HCT116 (cell line): ENCODE results near the gene PRR14L. TPM values are rescaled to one million over a fixed set of nuclear protein-coding genes. Genes with fewer than 3 reads are reported as not detected.
A peak's percentile ranks its signal among the peaks of the same experiment; 100 is the strongest.

Experiments used
- ATAC-seq: fragments of 200-7000 bp; cut with Tn5 transposase; 2 replicates; pipeline ENCODE4 v1.9.1; 2020; ENCODE audit warnings: mild to moderate bottlenecking, moderate library complexity
- BruUV-seq: library from RNA; stranded (reverse); fragments of 400-500 nt; replicated peaks from 2 replicates; lab custom pipeline; 2021; lab: Mats Ljungman, UMichigan
- CTCF ChIA-PET: fragments of 300-600 bp; sonication (Branson Sonifier 250); formaldehyde crosslinking; loops from one replicate; lab custom pipeline; 2021; ENCODE audit warnings: antibody characterized with exemption; lab: Charles Lee
- POLR2A ChIA-PET: fragments of 300-600, 350-600 bp; sonication (Branson Sonifier 250); formaldehyde crosslinking; loops from one replicate; lab custom pipeline; 2021; ENCODE audit warnings: antibody characterized with exemption; lab: Charles Lee
- RAD21 ChIA-PET, 2 experiments: fragments of 300-600 bp; sonication (Branson Sonifier 250); formaldehyde crosslinking; loops; one replicate each; lab custom pipeline; 2023; ENCODE audit warnings: low total read pairs in 2 of 2; ENCODE audit not compliant: uncharacterized antibody in 2 of 2, unreplicated experiment in 2 of 2, low non-redundant PET in 1 of 2; lab: Charles Lee
- DNase-seq: peaks from one replicate; pipeline ENCODE4 v3.0.0-alpha.2; 2010; ENCODE audit warnings: low read depth, low spot score
- H2AFZ ChIP-seq: fragments of 200-600 bp; shearing (Covaris generic), sonication (generic); 2 replicates; pipeline ENCODE4 v1.6.1; 2017; ENCODE audit warnings: low read depth, mixed run types, mixed read lengths, antibody characterized with exemption, low read length; ENCODE audit not compliant: poor library complexity, severe bottlenecking
- H3K27ac ChIP-seq: 2 replicates; pipeline ENCODE4 v1.5.1; 2012; ENCODE audit warnings: low read depth, low read length
- H3K27me3 ChIP-seq: fragments of 200-600 bp; sonication (generic); 2 replicates; pipeline ENCODE4 v1.6.1; 2016; ENCODE audit warnings: mixed run types, low read length, mixed read lengths; ENCODE audit not compliant: insufficient read depth
- H3K36me3 ChIP-seq, 2 experiments: fragments of 200-500 bp in 1 of 2; fragments of 200-600 bp in 1 of 2; sonication (Bioruptor generic) in 1 of 2; sonication (generic) in 1 of 2; 2 replicates each; pipeline versions ENCODE4 v1.5.1 to v1.6.1; 2014 to 2016; ENCODE audit warnings: low read length in 2 of 2, inconsistent platforms in 1 of 2, mixed read lengths in 1 of 2, mixed run types in 1 of 2; ENCODE audit not compliant: insufficient read depth in 2 of 2, control insufficient read depth in 1 of 2
- H3K4me1 ChIP-seq, 2 experiments: fragments of 200-600 bp in 1 of 2; sonication (generic) in 1 of 2; 2 replicates each; pipeline versions ENCODE4 v1.5.1 to v1.6.1; 2012 to 2017; ENCODE audit warnings: low read length in 2 of 2, inconsistent platforms in 1 of 2, mild to moderate bottlenecking in 1 of 2, mixed read lengths in 1 of 2, mixed run types in 1 of 2, moderate library complexity in 1 of 2; ENCODE audit not compliant: insufficient read depth in 2 of 2, control insufficient read depth in 1 of 2
- H3K4me2 ChIP-seq: fragments of 200-600 bp; sonication (generic); 2 replicates; pipeline ENCODE4 v1.6.1; 2017; ENCODE audit warnings: mixed run types, low read length, mixed read lengths
- H3K4me3 ChIP-seq, 2 experiments: fragments of 200-600 bp in 1 of 2; sonication (generic) in 1 of 2; replicated peaks in 1 of 2; 2 replicates each; pipeline ENCODE4 v1.5.1; 2011 to 2016; ENCODE audit warnings: low read length in 2 of 2, control low read depth in 1 of 2, low read depth in 1 of 2, mild to moderate bottlenecking in 1 of 2, mixed read lengths in 1 of 2, mixed run types in 1 of 2
- H3K79me2 ChIP-seq: fragments of 200-600 bp; sonication (generic); 2 replicates; pipeline ENCODE4 v1.6.1; 2017; ENCODE audit warnings: mild to moderate bottlenecking, mixed run types, low read length, moderate library complexity, mixed read lengths; ENCODE audit not compliant: insufficient read depth
- H3K9ac ChIP-seq: fragments of 200-600 bp; sonication (generic); 2 replicates; pipeline ENCODE4 v1.6.1; 2016; ENCODE audit warnings: low read length, mixed read lengths
- H3K9me2 ChIP-seq: fragments of 200-600 bp; sonication (generic), shearing (Covaris generic); 2 replicates; pipeline ENCODE4 v1.6.1; 2017; ENCODE audit warnings: mixed run types, mild to moderate bottlenecking, moderate library complexity; ENCODE audit not compliant: insufficient read depth
- H3K9me3 ChIP-seq, 2 experiments: fragments of 200-500 bp in 1 of 2; fragments of 200-600 bp in 1 of 2; sonication (Bioruptor generic) in 1 of 2; sonication (generic) in 1 of 2; 2 replicates each; pipeline ENCODE4 v1.6.1; 2014 to 2017; ENCODE audit warnings: low read length in 2 of 2, mixed read lengths in 2 of 2, inconsistent platforms in 1 of 2, low read depth in 1 of 2, mild to moderate bottlenecking in 1 of 2, mixed run types in 1 of 2, moderate library complexity in 1 of 2; ENCODE audit not compliant: control insufficient read depth in 1 of 2, insufficient read depth in 1 of 2
- H4K20me1 ChIP-seq: fragments of 200-600 bp; sonication (generic), shearing (Covaris generic); 2 replicates; pipeline ENCODE4 v1.6.1; 2017; ENCODE audit warnings: mixed run types, mild to moderate bottlenecking, moderate library complexity; ENCODE audit not compliant: insufficient read depth
- CEBPB ChIP-seq: IDR thresholded peaks from 2 replicates; pipeline ENCODE4 v1.6.1; 2012; ENCODE audit warnings: low read depth
- CTCF ChIP-seq, 3 experiments: fragments of 200-600 bp in 1 of 3; sonication (generic) in 1 of 3; IDR thresholded peaks in 2 of 3; conservative IDR thresholded peaks in 1 of 3; 2 replicates each; pipeline ENCODE4 v1.5.1; 2012 to 2017; ENCODE audit warnings: low read depth in 2 of 3, low read length in 2 of 3, antibody characterized with exemption in 1 of 3, borderline replicate concordance in 1 of 3, control low read depth in 1 of 3, mild to moderate bottlenecking in 1 of 3, mixed read lengths in 1 of 3, mixed run types in 1 of 3, moderate library complexity in 1 of 3; ENCODE audit not compliant: insufficient read depth in 1 of 3
- EGR1 ChIP-seq: IDR thresholded peaks from 2 replicates; pipeline ENCODE4 v1.6.1; 2012; ENCODE audit warnings: low read depth
- EZH2phosphoT487 ChIP-seq: fragments of 200-600 bp; IDR thresholded peaks from 2 replicates; pipeline ENCODE4 v1.6.1; 2018; ENCODE audit warnings: antibody characterized with exemption, borderline replicate concordance
- FOSL1 ChIP-seq: IDR thresholded peaks from 2 replicates; pipeline ENCODE4 v1.6.1; 2012; ENCODE audit warnings: low read depth
- MAX ChIP-seq: IDR thresholded peaks from 2 replicates; pipeline ENCODE4 v1.6.1; 2012
- POLR2AphosphoS5 ChIP-seq: IDR thresholded peaks from 2 replicates; pipeline ENCODE4 v1.6.1; 2011; ENCODE audit warnings: mild to moderate bottlenecking, low read depth, low read length, moderate library complexity
- SIN3A ChIP-seq: IDR thresholded peaks from 2 replicates; pipeline ENCODE4 v1.6.1; 2012; ENCODE audit warnings: low read depth
- SP1 ChIP-seq: IDR thresholded peaks from 2 replicates; pipeline ENCODE4 v1.6.1; 2012; ENCODE audit warnings: low read depth
- TCF7L2 ChIP-seq: IDR thresholded peaks from 2 replicates; pipeline ENCODE4 v1.7.0; 2011; ENCODE audit warnings: borderline replicate concordance, inconsistent platforms; ENCODE audit not compliant: insufficient read depth, insufficient read length; ENCODE audit errors: extremely low read depth
- YY1 ChIP-seq: IDR thresholded peaks from 2 replicates; pipeline ENCODE4 v1.6.1; 2011; ENCODE audit warnings: low read length, low read depth, moderate library complexity, mild to moderate bottlenecking; ENCODE audit not compliant: insufficient replicate concordance; ENCODE audit errors: extremely low read depth
- ZNF274 ChIP-seq: fragments of 200-500 bp; sonication (Bioruptor generic); IDR thresholded peaks from 2 replicates; pipeline ENCODE4 v1.6.1; 2014; ENCODE audit warnings: mild to moderate bottlenecking, low read depth, low read length, inconsistent platforms
- intact Hi-C: fragments of 100-400 bp; cut with micrococcal nuclease; formaldehyde crosslinking; loops from 2 replicates; pipeline ENCODE4 v1.10.0; 2022
- total RNA-seq: library from RNA; stranded (reverse); gene quantifications from one replicate; pipeline ENCODE4 v1.2.1, GENCODE V29; 2021; ENCODE audit not compliant: unreplicated experiment

The PRR14L gene
- total RNA-seq, 1 experiment from 2014 or later: 61.5 TPM

- TF ChIP-seq MAX: no peak
- TF ChIP-seq TCF7L2: no peak
- no peak for TF ChIP-seq EGR1
- no peak for TF ChIP-seq CTCF (IDR thresholded peaks at IDR 0.05 in 2 of 3, conservative IDR thresholded peaks at IDR 0.05 in 1 of 3; ENCODE audit: borderline replicate concordance in 1 of 3, insufficient read depth in 1 of 3, low read depth in 2 of 3, low read length in 2 of 3)
- TF ChIP-seq POLR2AphosphoS5: no peak
- TF ChIP-seq EZH2phosphoT487: no peak
- TF ChIP-seq, all 23 proteins: peak for 0
These were observed 2.3 kb upstream of the PRR14L start (continued) for GRCh38 chr22:31752096-31752847.

DNA sequence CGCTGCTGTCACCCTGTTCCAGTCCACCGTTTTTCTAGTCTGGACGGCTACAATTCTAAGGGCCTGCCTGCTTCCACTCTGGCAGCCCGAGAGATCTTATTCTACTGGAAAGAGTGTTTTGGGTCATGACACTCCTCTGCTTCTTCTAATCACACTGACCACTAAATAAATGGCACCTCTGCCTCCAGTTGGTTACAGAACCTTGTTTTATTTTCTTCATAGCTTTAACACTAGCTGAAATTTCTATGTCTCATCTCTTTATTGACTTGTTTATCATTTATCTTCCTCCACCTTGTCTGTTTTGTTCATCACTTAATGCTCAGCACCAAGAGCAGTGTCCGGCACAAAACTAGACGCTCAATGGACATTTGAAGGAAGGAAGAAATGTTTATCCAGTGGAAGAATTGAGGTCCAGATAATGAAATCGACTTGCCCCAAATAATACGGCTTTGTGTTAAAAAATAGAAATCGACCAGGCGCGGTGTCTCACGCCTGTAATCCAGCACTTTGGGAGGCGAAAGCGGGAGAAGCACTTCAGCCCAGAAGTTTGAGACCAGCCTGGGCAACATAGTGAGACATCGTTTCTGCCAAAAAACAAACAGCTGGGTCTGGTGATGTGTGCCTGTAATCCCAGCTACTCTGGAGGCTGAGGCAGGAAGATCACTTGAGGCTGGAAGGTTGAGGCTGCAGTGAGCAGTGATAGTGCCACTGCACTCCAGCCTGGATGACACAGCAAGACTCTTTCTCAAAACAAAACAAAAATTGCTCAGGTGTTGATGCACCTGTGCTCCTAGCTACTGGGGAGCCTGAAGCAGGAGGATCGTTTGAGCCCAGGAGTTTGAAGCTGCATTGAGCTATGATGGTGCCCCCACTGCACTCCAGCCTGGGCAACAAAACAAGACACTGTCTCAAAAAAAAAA lies 693 bp upstream of the PRR14L start:
- intact Hi-C loops: loop anchor here (2.0 to 5.0 kb wide), 2 partner anchors 90 to 197 kb away; no protein-coding TSS in a partner anchor
- H3K9me3 ChIP-seq: no peaks in the 10 kb centered on the region
- peaks cover 34 to 55% of the 10 kb centered on the region in 2 experiments; a peak in 3 of 4 replicates for H3K4me1 ChIP-seq
- H3K36me3 ChIP-seq: peaks cover 0 to 4% of the 10 kb centered on the region in 2 experiments; a peak in 1 of 4 replicates
- no TSS peak for BruUV-seq
- CTCF ChIA-PET: interaction anchor here (1.0 to 1.6 kb wide), 2 partner anchors 88 to 220 kb away, joined by 3 read pairs; partner anchors contain the start of gene PISD
- H3K4me3 ChIP-seq: peak overlapping the region; percentile 70 to 98
- RAD21 ChIA-PET: interaction anchor here in 1 of 2 experiments (0.6 kb wide), 1 partner anchor 19 kb away, joined by 4 read pairs; no protein-coding TSS in a partner anchor
- H3K9ac ChIP-seq: peak overlapping the region; percentile 99
- peak overlapping the region; percentile 85 for H3K4me2 ChIP-seq
- H2AFZ ChIP-seq: no peak overlapping the region
- H3K9me2 ChIP-seq: no peaks in the 10 kb centered on the region
- TF ChIP-seq CTCF (IDR thresholded peaks at IDR 0.05 in 2 of 3, conservative IDR thresholded peaks at IDR 0.05 in 1 of 3; ENCODE audit: borderline replicate concordance in 1 of 3, insufficient read depth in 1 of 3, low read depth in 2 of 3, low read length in 2 of 3) (no peak), CEBPB (no peak), YY1 (no peak), SIN3A (no peak), TCF7L2 (no peak), SP1 (no peak), ZNF274 (no peak), POLR2AphosphoS5 (no peak), MAX (no peak), FOSL1 (no peak)
- peaks cover 53% of the 10 kb centered on the region for H3K79me2 ChIP-seq
- POLR2A ChIA-PET: interaction anchor here (0.7 to 1.5 kb wide), 2 partner anchors 89 to 183 kb away, joined by 4 to 7 read pairs; partner anchors contain the start of gene PISD
- H3K27me3 ChIP-seq: no peaks in the 10 kb centered on the region
- peak overlapping the region; percentile 95 for H3K27ac ChIP-seq
- DNase-seq: no peak
- H4K20me1 ChIP-seq: no peaks in the 10 kb centered on the region
- ATAC-seq: no peak
